HepG2 (cell line): ENCODE results near the gene FGD4. TPM values are rescaled to one million over a fixed set of nuclear protein-coding genes. Genes with fewer than 3 reads are reported as not detected.

Experiments
- ATAC-seq: fragments of 200-7000 bp; cut with Tn5 transposase; 3 replicates; pipeline ENCODE4 v1.9.1; 2020; ENCODE audit warnings: mild to moderate bottlenecking, moderate library complexity
- BruUV-seq: library from RNA; stranded (reverse); fragments of 400-500 nt; replicated peaks from 2 replicates; lab custom pipeline; 2021; lab: Mats Ljungman, UMichigan
- CTCF ChIA-PET: fragments of 300-600 bp; formaldehyde crosslinking; extraction: SDS; loops from one replicate; lab custom pipeline; 2021; ENCODE audit warnings: low total read pairs, inconsistent platforms, low intra/inter-chr PET ratio; lab: Yijun Ruan, JAX
- POLR2A ChIA-PET: fragments of 350-600 bp; sonication (Branson Sonifier 250); formaldehyde crosslinking; loops from one replicate; lab custom pipeline; 2020; ENCODE audit warnings: antibody characterized with exemption, inconsistent platforms; lab: Yijun Ruan, JAX
- DNase-seq: peaks from one replicate; pipeline ENCODE4 v3.0.0-alpha.2; 2015; ENCODE audit warnings: low spot score
- FAIRE-seq: peaks from 3 replicates; lab custom pipeline; 2011; peaks lifted over from hg19 to GRCh38; lab: Jason Lieb, UNC
- H2AFZ ChIP-seq: one replicate; pipeline ENCODE4 v1.6.1; 2011; ENCODE audit warnings: low read length, inconsistent platforms
- H3K27ac ChIP-seq: fragments of 300-600 bp; 3 replicates; pipeline ENCODE4 v1.8.0; 2011; ENCODE audit warnings: mixed run types, mild to moderate bottlenecking, mixed read lengths, low read length, inconsistent platforms; ENCODE audit not compliant: insufficient read depth; ENCODE audit errors: extremely low read length
- H3K27me3 ChIP-seq, 2 experiments: fragments of 200-600 bp in 1 of 2; 2 replicates in 1 of 2; 3 replicates in 1 of 2; pipeline versions ENCODE4 v1.6.0 to v1.8.0; 2011; ENCODE audit warnings: low read length in 2 of 2, mild to moderate bottlenecking in 2 of 2, moderate library complexity in 2 of 2, inconsistent platforms in 1 of 2; ENCODE audit not compliant: insufficient read depth in 2 of 2, control insufficient read depth in 1 of 2
- H3K36me3 ChIP-seq, 2 experiments: fragments of 200-600 bp in 1 of 2; replicated peaks in 1 of 2; 2 replicates in 1 of 2; 3 replicates in 1 of 2; pipeline versions ENCODE4 v1.5.1 to v1.8.0; 2011; ENCODE audit warnings: low read length in 2 of 2, inconsistent platforms in 1 of 2; ENCODE audit not compliant: insufficient read depth in 2 of 2, control insufficient read depth in 1 of 2
- H3K4me1 ChIP-seq: 2 replicates; pipeline ENCODE4 v1.5.1; 2012; ENCODE audit warnings: low read length, inconsistent platforms; ENCODE audit not compliant: insufficient read depth
- H3K4me2 ChIP-seq: 2 replicates; pipeline ENCODE4 v1.6.0; 2011; ENCODE audit warnings: low read depth, low read length, inconsistent platforms
- H3K4me3 ChIP-seq, 3 experiments: fragments of 200-600 bp in 1 of 3; sonication (generic), shearing (Covaris generic) in 1 of 3; replicated peaks in 1 of 3; 2 replicates each; pipeline ENCODE4 v1.5.1; 2011 to 2016; ENCODE audit warnings: low read length in 3 of 3, inconsistent platforms in 2 of 3, low read depth in 2 of 3, mild to moderate bottlenecking in 2 of 3, control low read depth in 1 of 3, mixed read lengths in 1 of 3; ENCODE audit not compliant: insufficient read depth in 1 of 3
- H3K79me2 ChIP-seq: one replicate; pipeline ENCODE4 v1.6.1; 2011; ENCODE audit warnings: low read length, inconsistent platforms; ENCODE audit not compliant: insufficient read depth
- H3K9ac ChIP-seq: 2 replicates; pipeline ENCODE4 v1.6.0; 2011; ENCODE audit warnings: mild to moderate bottlenecking, low read depth, low read length, inconsistent platforms; ENCODE audit not compliant: insufficient read depth
- H3K9me3 ChIP-seq: 2 replicates; pipeline ENCODE4 v1.5.1; 2012; ENCODE audit warnings: mild to moderate bottlenecking, low read length
- H4K20me1 ChIP-seq: 2 replicates; pipeline ENCODE4 v1.6.0; 2011; ENCODE audit warnings: inconsistent platforms, mild to moderate bottlenecking, low read length, moderate library complexity; ENCODE audit not compliant: insufficient read depth
- FLYWCH1 ChIP-seq: sonication (generic); formaldehyde crosslinking; IDR thresholded peaks from 2 replicates; pipeline ENCODE4 v1.8.1; 2023; ENCODE audit warnings: mild to moderate bottlenecking, missing genetic modification reagents
- KLF13 ChIP-seq: sonication (generic); formaldehyde crosslinking; IDR thresholded peaks from 2 replicates; pipeline ENCODE4 v1.4.0; 2020; ENCODE audit warnings: mild to moderate bottlenecking, missing genetic modification reagents
- MED8 ChIP-seq: sonication (generic); formaldehyde crosslinking; IDR thresholded peaks from 2 replicates; pipeline ENCODE4 v1.8.1; 2023; ENCODE audit warnings: mild to moderate bottlenecking, missing genetic modification reagents; ENCODE audit not compliant: insufficient replicate concordance
- RAD21 ChIP-seq: fragments of 450-650 bp; formaldehyde crosslinking; IDR thresholded peaks from 2 replicates; pipeline ENCODE4 v1.5.0; 2020; ENCODE audit warnings: mild to moderate bottlenecking
- REXO4 ChIP-seq: sonication (generic); formaldehyde crosslinking; IDR thresholded peaks from 2 replicates; pipeline ENCODE4 v1.8.0; 2022; ENCODE audit warnings: missing genetic modification reagents, mild to moderate bottlenecking, borderline replicate concordance
- TBL1XR1 ChIP-seq: fragments of 150-350 bp; IDR thresholded peaks from 2 replicates; pipeline ENCODE4 v1.6.1; 2014; ENCODE audit warnings: borderline replicate concordance, low read length; ENCODE audit not compliant: partially characterized antibody
- TBX2 ChIP-seq: sonication (generic); formaldehyde crosslinking; IDR thresholded peaks from 2 replicates; pipeline ENCODE4 v1.5.0; 2020; ENCODE audit warnings: missing genetic modification reagents, mild to moderate bottlenecking, borderline replicate concordance
- ZNF280D ChIP-seq: sonication (generic); formaldehyde crosslinking; IDR thresholded peaks from 2 replicates; pipeline ENCODE4 v1.5.1; 2020; ENCODE audit warnings: mild to moderate bottlenecking, missing genetic modification reagents
- ZNF354B ChIP-seq: sonication (generic); formaldehyde crosslinking; IDR thresholded peaks from 2 replicates; pipeline ENCODE4 v1.8.0; 2022; ENCODE audit warnings: mild to moderate bottlenecking, missing genetic modification reagents
- WGBS: methylation state at CpG from one replicate; pipeline ENCODE4 v1.1.6; 2017; ENCODE audit warnings: low lambda C conversion rate; 5-methylcytosine and 5-hydroxymethylcytosine counted together
- in situ Hi-C: cut with HindIII; loops from 2 replicates; pipeline ENCODE4 v1.10.0; 2017; ENCODE audit warnings: low pct_unique_long_range_greater_than_20kb; ENCODE audit not compliant: extremely low pct_ligation_motif_present
- intact Hi-C: fragments of 100-400 bp; cut with micrococcal nuclease; formaldehyde crosslinking; loops from one replicate; pipeline ENCODE4 v1.10.0; 2022; ENCODE audit not compliant: unreplicated experiment
- polyA plus RNA-seq, 8 experiments: library from polyadenylated mRNA; depleted of rRNA in 3 of 8; stranded (reverse) in 7 of 8; unstranded in 1 of 8; fragments of >200 nt; fragmentation: Illumina TruSeq in 4 of 8; extraction: Trizol in 4 of 8; gene quantifications; 2 replicates each; pipeline versions ENCODE4 v1.2.1 to v1.2.3, GENCODE V29; 2011 to 2016; ENCODE audit warnings: low read depth in 4 of 8, missing spikeins in 1 of 8, mixed read lengths in 1 of 8; ENCODE audit not compliant: insufficient read depth in 1 of 8
- total RNA-seq, 5 experiments: library from RNA; depleted of rRNA; stranded (reverse); fragments of >200 nt; fragmentation: Illumina TruSeq; extraction: Trizol; gene quantifications; 2 replicates each; pipeline ENCODE4 v1.2.3, GENCODE V29; 2016; ENCODE audit warnings: low read depth in 1 of 5

The FGD4 gene
- total and polyA plus RNA-seq, 2 of the 13 experiments (the other 11 are each of a cell fraction or from before 2014, with no cell fraction given): 4.6 to 6.6 TPM

GRCh38 chr12:32600681-32601080 lies 201.3 kb downstream of the FGD4 start (continued):
- no peak for TF ChIP-seq ZNF280D (CRISPR knock-in tag)

- ChIA-PET POLR2A (no interaction called here), CTCF (no interaction called here)
- no peak overlapping the region for H3K4me3 ChIP-seq
- FAIRE-seq: no peak
- no peaks in the 10 kb centered on the region for H3K27me3 ChIP-seq
- no TSS peak for BruUV-seq
- no peak overlapping the region for H3K27ac ChIP-seq
- H3K9ac ChIP-seq: no peak overlapping the region
- peaks cover 2 to 33% of the 10 kb centered on the region in 2 experiments; a peak in 4 of 5 replicates for H3K36me3 ChIP-seq
- no peak overlapping the region for H2AFZ ChIP-seq
- DNase-seq: no peak
- no peak overlapping the region for H3K4me2 ChIP-seq
- no peaks in the 10 kb centered on the region for H4K20me1 ChIP-seq
- H3K9me3 ChIP-seq: no peaks in the 10 kb centered on the region
- in situ Hi-C loops: no loop called here
- WGBS: 95% methylated on average over 3 of the region's 3 CpGs
- no peak for TF ChIP-seq KLF13
- TF ChIP-seq MED8 (CRISPR knock-in tag): no peak
- no peak for ATAC-seq
- intact Hi-C loops: no loop called here
- H3K4me1 ChIP-seq: peaks cover 10% of the 10 kb centered on the region
- H3K79me2 ChIP-seq: no peaks in the 10 kb centered on the region
Measured at GRCh38 chr12:32603071-32603470, 203.7 kb downstream of the FGD4 start.

- Histone ChIP-seq H3K9ac (no peak overlapping the region), H4K20me1 (no peaks in the 10 kb centered on the region), H3K27me3 (no peaks in the 10 kb centered on the region), H3K4me3 (no peak overlapping the region), H3K4me2 (no peak overlapping the region), H3K79me2 (no peaks in the 10 kb centered on the region), H3K36me3 (peaks cover 2 to 36% of the 10 kb centered on the region in 2 experiments; a peak in 4 of 5 replicates), H3K4me1 (peaks cover 10% of the 10 kb centered on the region), H2AFZ (no peak overlapping the region), H3K9me3 (no peaks in the 10 kb centered on the region), H3K27ac (no peak overlapping the region)
- in situ Hi-C loops (no loop called here), intact Hi-C loops (no loop called here)
- ATAC-seq (no peak), FAIRE-seq (no peak), DNase-seq (no peak)
- ChIA-PET CTCF (no interaction called here), POLR2A (no interaction called here)
- 97% methylated on average over 2 of the region's 2 CpGs for WGBS
- BruUV-seq: no TSS peak
- no peak for TF ChIP-seq TBL1XR1
- TF ChIP-seq ZNF354B: no peak
- TF ChIP-seq REXO4: no peak
- TF ChIP-seq FLYWCH1 (CRISPR knock-in tag): no peak
- no peak for TF ChIP-seq RAD21 (CRISPR knock-in tag)
- no peak for TF ChIP-seq TBX2
Measured at GRCh38 chr12:32603858-32604257, 204.5 kb downstream of the FGD4 start.
